ENCODE data around the gene ANGPTL4. TPM values are rescaled to one million over a fixed set of nuclear protein-coding genes. Genes with fewer than 3 reads are reported as not detected.

The ANGPTL4 gene
- total and polyA plus RNA-seq, 2 of the 13 experiments (the other 11 are each of a cell fraction or from before 2014, with no cell fraction given) = 0.80 to 21.7 TPM

DNA sequence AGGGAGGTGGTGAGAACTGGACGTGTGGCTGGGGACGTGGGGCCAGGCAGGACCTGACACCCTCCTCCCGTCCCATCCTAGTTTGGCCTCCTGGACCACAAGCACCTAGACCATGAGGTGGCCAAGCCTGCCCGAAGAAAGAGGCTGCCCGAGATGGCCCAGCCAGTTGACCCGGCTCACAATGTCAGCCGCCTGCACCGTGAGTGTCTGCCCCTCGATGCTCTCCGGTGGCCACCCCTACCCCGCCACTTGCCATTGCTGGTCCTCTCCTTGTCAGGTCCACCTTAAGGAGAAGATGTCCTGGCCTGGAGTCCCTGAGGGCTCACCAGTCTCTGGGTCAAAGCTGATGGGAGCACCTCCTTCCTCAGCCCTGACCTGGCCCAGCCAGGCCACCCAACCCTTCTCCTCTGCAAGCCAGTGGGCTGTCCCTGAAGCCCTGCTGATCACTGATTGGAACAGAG is 2.2 kb downstream of the ANGPTL4 start:
- POLR2A ChIA-PET = interaction anchor here (0.5 to 5.1 kb wide), 6 partner anchors 8 to 148 kb away, joined by 3 to 33 read pairs (median 3); partner anchors contain the start of genes RAB11B and ZNF414

DNA sequence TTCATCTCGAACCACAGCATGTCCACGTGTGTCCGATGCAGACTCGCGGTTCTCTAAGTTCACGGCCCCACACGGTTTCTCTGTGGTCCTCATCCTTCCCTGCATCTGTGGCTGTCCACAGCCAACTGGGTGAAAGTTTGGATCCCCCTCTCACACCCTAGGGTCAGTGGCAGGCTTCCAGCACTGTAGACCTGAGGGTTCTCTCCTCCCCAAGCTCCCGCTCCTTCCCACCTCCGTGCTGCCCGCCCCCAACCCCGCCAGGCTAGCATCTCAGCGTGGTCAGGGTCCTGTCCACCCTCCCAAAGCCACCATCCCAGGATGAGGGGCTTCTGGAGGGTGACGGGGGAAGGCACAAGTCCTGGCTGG is 3.0 kb downstream of the ANGPTL4 start:
- 88% methylated on average over 13 of the region's 13 CpGs for WGBS (ENCODE audit: low lambda C conversion rate)
- TF ChIP-seq ATF3 (CRISPR knock-in tag; IDR thresholded peaks at IDR 0.05) (no peak), CREB1 (IDR thresholded peaks at IDR 0.05) (no peak), CREB1 (CRISPR knock-in tag; IDR thresholded peaks at IDR 0.05) (no peak), ZNF800 (CRISPR knock-in tag; IDR thresholded peaks at IDR 0.05) (no peak), POLR2A (IDR thresholded peaks at IDR 0.05; ENCODE audit: insufficient read depth in 1 of 2, low read depth in 2 of 2, low read length in 2 of 2) (peak in 1 of 2 experiments; percentile 11; a peak in 1 of 4 replicates), ZBTB37 (CRISPR knock-in tag; IDR thresholded peaks at IDR 0.05) (no peak), ZNF24 (IDR thresholded peaks at IDR 0.05) (no peak), POLR2AphosphoS5 (IDR thresholded peaks at IDR 0.05; ENCODE audit: low read depth, low read length) (0 out of 2 replicates have a peak, but pooled peaks have one; percentile 3), RBFOX2 (IDR thresholded peaks at IDR 0.05; ENCODE audit: low read depth, low read length) (no peak)
- TF ChIP-seq, protein P1, sequence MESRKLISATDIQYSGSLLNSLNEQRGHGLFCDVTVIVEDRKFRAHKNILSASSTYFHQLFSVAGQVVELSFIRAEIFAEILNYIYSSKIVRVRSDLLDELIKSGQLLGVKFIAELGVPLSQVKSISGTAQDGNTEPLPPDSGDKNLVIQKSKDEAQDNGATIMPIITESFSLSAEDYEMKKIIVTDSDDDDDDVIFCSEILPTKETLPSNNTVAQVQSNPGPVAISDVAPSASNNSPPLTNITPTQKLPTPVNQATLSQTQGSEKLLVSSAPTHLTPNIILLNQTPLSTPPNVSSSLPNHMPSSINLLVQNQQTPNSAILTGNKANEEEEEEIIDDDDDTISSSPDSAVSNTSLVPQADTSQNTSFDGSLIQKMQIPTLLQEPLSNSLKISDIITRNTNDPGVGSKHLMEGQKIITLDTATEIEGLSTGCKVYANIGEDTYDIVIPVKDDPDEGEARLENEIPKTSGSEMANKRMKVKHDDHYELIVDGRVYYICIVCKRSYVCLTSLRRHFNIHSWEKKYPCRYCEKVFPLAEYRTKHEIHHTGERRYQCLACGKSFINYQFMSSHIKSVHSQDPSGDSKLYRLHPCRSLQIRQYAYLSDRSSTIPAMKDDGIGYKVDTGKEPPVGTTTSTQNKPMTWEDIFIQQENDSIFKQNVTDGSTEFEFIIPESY (CRISPR knock-in tag; IDR thresholded peaks at IDR 0.05) = peak; percentile 47; the same call in 1 of the 2 replicates
- DNase-seq (ENCODE audit: low spot score) = no peak
- intact Hi-C loops (cut with micrococcal nuclease; ENCODE audit: unreplicated experiment) = no loop called here
- H3K4me2 ChIP-seq (ENCODE audit: low read depth, low read length) = peak overlapping the region; percentile 28; the same call in 1 of the 2 replicates
- H3K27me3 ChIP-seq (ENCODE audit: control insufficient read depth in 1 of 2, insufficient read depth in 2 of 2, low read length in 2 of 2) = peaks cover 0 to 3% of the 10 kb centered on the region in 2 experiments; a peak in 1 of 5 replicates
- H3K79me2 ChIP-seq (ENCODE audit: insufficient read depth, low read length) = no peaks in the 10 kb centered on the region
- H4K20me1 ChIP-seq (ENCODE audit: insufficient read depth, low read length) = no peaks in the 10 kb centered on the region
- POLR2A ChIA-PET = interaction anchor here (1.2 to 1.7 kb wide), 3 partner anchors 14 to 57 kb away, joined by 3 to 8 read pairs (median 4); partner anchors contain the start of gene RAB11B
- H2AFZ ChIP-seq (ENCODE audit: low read length) = no peak overlapping the region
- BruUV-seq (replicated peaks) = no TSS peak
- FAIRE-seq = no peak
- H3K36me3 ChIP-seq (replicated peaks in 1 of 2; ENCODE audit: control insufficient read depth in 1 of 2, insufficient read depth in 2 of 2, low read length in 2 of 2) = peaks cover 0 to 5% of the 10 kb centered on the region in 2 experiments; a peak in 1 of 5 replicates
- H3K27ac ChIP-seq (ENCODE audit: extremely low read length, insufficient read depth, low read length) = no peak overlapping the region
- H3K9me3 ChIP-seq (ENCODE audit: low read length) = no peaks in the 10 kb centered on the region
- H3K4me3 ChIP-seq (replicated peaks in 1 of 3; ENCODE audit: insufficient read depth in 1 of 3, low read depth in 2 of 3, low read length in 3 of 3) = no peak overlapping the region; a peak in 1 of 6 replicates
- in situ Hi-C loops (cut with HindIII; ENCODE audit: extremely low pct_ligation_motif_present, low pct_unique_long_range_greater_than_20kb) = no loop called here
- H3K9ac ChIP-seq (ENCODE audit: insufficient read depth, low read depth, low read length) = no peak overlapping the region
- no peak for ATAC-seq
- CTCF ChIA-PET (ENCODE audit: low intra/inter-chr PET ratio, low total read pairs) = no interaction called here
- H3K4me1 ChIP-seq (ENCODE audit: insufficient read depth, low read length) = peaks cover 70% of the 10 kb centered on the region

More for the DNA sequence above, 2.2 kb downstream of the ANGPTL4 start:
- BruUV-seq (replicated peaks) = no TSS peak
- no peaks in the 10 kb centered on the region for H4K20me1 ChIP-seq (ENCODE audit: insufficient read depth, low read length)
- H3K9me3 ChIP-seq (ENCODE audit: low read length) = no peaks in the 10 kb centered on the region
- no peak overlapping the region for H2AFZ ChIP-seq (ENCODE audit: low read length)
- DNase-seq (ENCODE audit: low spot score) (no peak), ATAC-seq (no peak), FAIRE-seq (no peak)
- intact Hi-C loops (cut with micrococcal nuclease; ENCODE audit: unreplicated experiment) (no loop called here), in situ Hi-C loops (cut with HindIII; ENCODE audit: extremely low pct_ligation_motif_present, low pct_unique_long_range_greater_than_20kb) (no loop called here)
- H3K9ac ChIP-seq (ENCODE audit: insufficient read depth, low read depth, low read length) = no peak overlapping the region
- CTCF ChIA-PET (ENCODE audit: low intra/inter-chr PET ratio, low total read pairs) = no interaction called here
- peak overlapping the region; percentile 12; the same call in 1 of the 2 replicates for H3K4me2 ChIP-seq (ENCODE audit: low read depth, low read length)
- no peaks in the 10 kb centered on the region for H3K79me2 ChIP-seq (ENCODE audit: insufficient read depth, low read length)
- peaks cover 75% of the 10 kb centered on the region for H3K4me1 ChIP-seq (ENCODE audit: insufficient read depth, low read length)
- WGBS (ENCODE audit: low lambda C conversion rate) = 94% methylated on average over 3 of the region's 11 CpGs
- H3K4me3 ChIP-seq (replicated peaks in 1 of 3; ENCODE audit: insufficient read depth in 1 of 3, low read depth in 2 of 3, low read length in 3 of 3) = no peak overlapping the region; a peak in 1 of 6 replicates
- H3K27ac ChIP-seq (ENCODE audit: extremely low read length, insufficient read depth, low read length) = no peak overlapping the region
- peaks cover 0 to 3% of the 10 kb centered on the region in 2 experiments; a peak in 1 of 5 replicates for H3K27me3 ChIP-seq (ENCODE audit: control insufficient read depth in 1 of 2, insufficient read depth in 2 of 2, low read length in 2 of 2)
- TF ChIP-seq ZNF263 (CRISPR knock-in tag; IDR thresholded peaks at IDR 0.05) (0 out of 2 replicates have a peak, but pooled peaks have one; percentile 24), ZNF446 (CRISPR knock-in tag; IDR thresholded peaks at IDR 0.05) (no peak)
- H3K36me3 ChIP-seq (replicated peaks in 1 of 2; ENCODE audit: control insufficient read depth in 1 of 2, insufficient read depth in 2 of 2, low read length in 2 of 2) = peaks cover 0 to 2% of the 10 kb centered on the region in 2 experiments; a peak in 1 of 5 replicates
